A673 (cell line): ENCODE results near the gene NCAM2. TPM values are rescaled to one million over a fixed set of nuclear protein-coding genes. Genes with fewer than 3 reads are reported as not detected.

Experiments used
- BruUV-seq: library from RNA; stranded (reverse); fragments of 400-500 nt; replicated peaks from 2 replicates; lab custom pipeline; 2021; lab: Mats Ljungman, UMichigan
- CTCF ChIA-PET: fragments of 300-600 bp; sonication (Branson Sonifier 250); formaldehyde crosslinking; loops from one replicate; lab custom pipeline; 2022; ENCODE audit warnings: antibody characterized with exemption; lab: Charles Lee
- POLR2A ChIA-PET: fragments of 300-600 bp; sonication (Branson Sonifier 250); formaldehyde crosslinking; loops from one replicate; lab custom pipeline; 2022; ENCODE audit warnings: antibody characterized with exemption; ENCODE audit not compliant: low non-redundant PET; lab: Charles Lee
- DNase-seq: peaks from one replicate; pipeline ENCODE4 v3.0.0-alpha.2; 2015; ENCODE audit warnings: low spot score
- H3K27ac ChIP-seq: fragments of 200-600 bp; sonication (generic); 2 replicates; pipeline ENCODE4 v1.5.1; 2016; ENCODE audit warnings: mixed run types, low read depth, mild to moderate bottlenecking, mixed read lengths, antibody characterized with exemption, low read length; ENCODE audit not compliant: poor library complexity, severe bottlenecking
- H3K27me3 ChIP-seq: fragments of 200-600 bp; sonication (generic); replicated peaks from 2 replicates; pipeline ENCODE4 v1.6.1; 2017; ENCODE audit warnings: mixed run types, low read depth, mild to moderate bottlenecking, mixed read lengths, antibody characterized with exemption, low read length; ENCODE audit not compliant: insufficient read depth, poor library complexity
- H3K36me3 ChIP-seq: fragments of 200-600 bp; sonication (generic); 2 replicates; pipeline ENCODE4 v1.6.1; 2016; ENCODE audit warnings: mixed run types, mild to moderate bottlenecking, mixed read lengths, antibody characterized with exemption, low read length; ENCODE audit not compliant: insufficient read depth, poor library complexity, severe bottlenecking
- H3K4me1 ChIP-seq: fragments of 200-600 bp; sonication (generic); 2 replicates; pipeline ENCODE4 v1.6.1; 2017; ENCODE audit warnings: mixed run types, mild to moderate bottlenecking, mixed read lengths, antibody characterized with exemption, low read length; ENCODE audit not compliant: insufficient read depth, poor library complexity, severe bottlenecking
- H3K4me3 ChIP-seq: fragments of 200-600 bp; sonication (generic); 2 replicates; pipeline ENCODE4 v1.5.1; 2016; ENCODE audit warnings: low read depth, mixed run types, mild to moderate bottlenecking, mixed read lengths, low read length; ENCODE audit not compliant: poor library complexity, severe bottlenecking
- H3K9me3 ChIP-seq: fragments of 200-600 bp; sonication (generic); 2 replicates; pipeline ENCODE4 v1.6.1; 2016; ENCODE audit warnings: mixed run types, low read depth, mild to moderate bottlenecking, mixed read lengths, antibody characterized with exemption, low read length; ENCODE audit not compliant: poor library complexity, severe bottlenecking
- EZH2 ChIP-seq: fragments of 200-600 bp; sonication (generic); IDR thresholded peaks from 2 replicates; pipeline ENCODE4 v1.6.1; 2017; ENCODE audit warnings: borderline replicate concordance, low read depth, mild to moderate bottlenecking, mixed read lengths, antibody characterized with exemption, low read length; ENCODE audit not compliant: poor library complexity, severe bottlenecking
- intact Hi-C: fragments of 100-400 bp; cut with micrococcal nuclease; formaldehyde crosslinking; loops from one replicate; pipeline ENCODE4 v1.10.0; 2022; ENCODE audit not compliant: unreplicated experiment
- total RNA-seq: library from RNA; stranded (reverse); gene quantifications from 2 replicates; pipeline ENCODE4 v1.2.3, GENCODE V29; 2021
- TF ChIP-seq, protein P1 (sequence below): fragments of 300-800, 200-600 bp; sonication (generic); conservative IDR thresholded peaks from 2 replicates; pipeline ENCODE4 v1.5.1; 2017; ENCODE audit warnings: low read depth, mild to moderate bottlenecking, antibody characterized with exemption, low read length, moderate library complexity, mixed read lengths

Gene NCAM2
- total RNA-seq, 1 experiment from 2014 or later = 38.2 TPM

GRCh38 chr21:21028275-21028820 is 30.1 kb downstream of the NCAM2 start:
- no peak for DNase-seq
- no TSS peak for BruUV-seq
- no peaks in the 10 kb centered on the region for H3K27me3 ChIP-seq
- peaks cover 19% of the 10 kb centered on the region for H3K4me1 ChIP-seq
- no peak overlapping the region for H3K4me3 ChIP-seq
- no peaks in the 10 kb centered on the region for H3K9me3 ChIP-seq
- ChIA-PET POLR2A (no interaction called here), CTCF (no interaction called here)
- intact Hi-C loops = no loop called here
- H3K27ac ChIP-seq = no peak overlapping the region
- no peaks in the 10 kb centered on the region for H3K36me3 ChIP-seq
- TF ChIP-seq, protein P1, sequence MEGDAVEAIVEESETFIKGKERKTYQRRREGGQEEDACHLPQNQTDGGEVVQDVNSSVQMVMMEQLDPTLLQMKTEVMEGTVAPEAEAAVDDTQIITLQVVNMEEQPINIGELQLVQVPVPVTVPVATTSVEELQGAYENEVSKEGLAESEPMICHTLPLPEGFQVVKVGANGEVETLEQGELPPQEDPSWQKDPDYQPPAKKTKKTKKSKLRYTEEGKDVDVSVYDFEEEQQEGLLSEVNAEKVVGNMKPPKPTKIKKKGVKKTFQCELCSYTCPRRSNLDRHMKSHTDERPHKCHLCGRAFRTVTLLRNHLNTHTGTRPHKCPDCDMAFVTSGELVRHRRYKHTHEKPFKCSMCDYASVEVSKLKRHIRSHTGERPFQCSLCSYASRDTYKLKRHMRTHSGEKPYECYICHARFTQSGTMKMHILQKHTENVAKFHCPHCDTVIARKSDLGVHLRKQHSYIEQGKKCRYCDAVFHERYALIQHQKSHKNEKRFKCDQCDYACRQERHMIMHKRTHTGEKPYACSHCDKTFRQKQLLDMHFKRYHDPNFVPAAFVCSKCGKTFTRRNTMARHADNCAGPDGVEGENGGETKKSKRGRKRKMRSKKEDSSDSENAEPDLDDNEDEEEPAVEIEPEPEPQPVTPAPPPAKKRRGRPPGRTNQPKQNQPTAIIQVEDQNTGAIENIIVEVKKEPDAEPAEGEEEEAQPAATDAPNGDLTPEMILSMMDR = no peak
- no peak for TF ChIP-seq EZH2

DNA sequence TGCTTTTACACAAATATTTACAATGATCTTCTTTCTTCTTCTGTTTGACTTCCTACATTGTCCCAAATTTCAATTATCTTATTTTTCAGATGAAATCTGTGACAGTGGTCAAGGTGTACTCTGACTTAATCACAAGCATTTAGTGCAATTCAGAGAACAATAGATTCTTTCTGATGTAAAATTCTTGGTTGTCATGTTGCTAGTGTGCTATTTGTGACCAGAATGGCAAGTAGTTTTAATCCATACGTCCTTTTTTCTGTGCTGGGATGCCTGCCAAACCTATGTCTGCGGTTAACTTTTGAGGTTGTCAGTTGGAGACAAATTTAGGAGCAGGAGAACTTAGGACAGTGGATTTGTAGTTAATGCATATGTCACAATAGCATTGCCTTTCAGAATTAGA is 31.0 kb downstream of the NCAM2 start:
- H3K4me1 ChIP-seq = peaks cover 19% of the 10 kb centered on the region
- H3K4me3 ChIP-seq = no peak overlapping the region
- no peaks in the 10 kb centered on the region for H3K36me3 ChIP-seq
- no peaks in the 10 kb centered on the region for H3K27me3 ChIP-seq
- no peak for TF ChIP-seq EZH2
- TF ChIP-seq, protein P1 = no peak
- H3K9me3 ChIP-seq = no peaks in the 10 kb centered on the region
- DNase-seq = peak; percentile 67
- intact Hi-C loops = no loop called here
- no peak overlapping the region for H3K27ac ChIP-seq
- CTCF ChIA-PET = no interaction called here
- POLR2A ChIA-PET = no interaction called here
- no TSS peak for BruUV-seq

DNA sequence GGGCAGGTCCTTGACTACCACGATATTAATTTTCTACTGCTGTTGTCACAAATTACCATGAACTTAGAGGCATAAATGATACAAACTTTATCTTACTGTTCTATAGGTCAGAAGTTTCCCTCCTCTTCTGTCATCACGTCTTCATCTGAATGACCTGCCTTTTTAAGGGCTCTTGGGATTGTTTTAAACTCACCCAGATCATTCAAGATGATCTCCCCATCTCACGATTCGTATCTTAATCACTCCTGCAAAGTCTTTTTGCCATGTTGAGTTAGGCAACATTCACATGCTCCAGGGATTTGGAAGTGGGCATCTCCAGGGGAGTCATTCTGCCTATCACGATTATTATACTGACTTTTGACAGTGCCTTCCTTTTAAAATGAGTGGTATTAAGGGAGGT is 32.1 kb downstream of the NCAM2 start:
- H3K36me3 ChIP-seq = no peaks in the 10 kb centered on the region
- no peak for TF ChIP-seq EZH2
- TF ChIP-seq, protein P1 = no peak
- peaks cover 19% of the 10 kb centered on the region for H3K4me1 ChIP-seq
- no peaks in the 10 kb centered on the region for H3K27me3 ChIP-seq
- BruUV-seq = no TSS peak
- ChIA-PET POLR2A (no interaction called here), CTCF (no interaction called here)
- no peak overlapping the region for H3K4me3 ChIP-seq
- no peaks in the 10 kb centered on the region for H3K9me3 ChIP-seq
- no peak for DNase-seq
- intact Hi-C loops = no loop called here
- H3K27ac ChIP-seq = no peak overlapping the region
